Skeletal muscle tissue (tissue), 4 donors: ENCODE results near the gene MOB2. TPM values are rescaled to one million over a fixed set of nuclear protein-coding genes. Genes with fewer than 3 reads are reported as not detected.
A peak's percentile ranks its signal among the peaks of the same experiment; 100 is the strongest.

Experiments
- H3K27ac ChIP-seq: one replicate; pipeline ENCODE4 v1.7.0; 2013; ENCODE audit warnings: mild to moderate bottlenecking, low read depth, low read length, inconsistent platforms
- H3K27me3 ChIP-seq, 3 donors: one replicate each; pipeline ENCODE4 v1.7.0; 2013; ENCODE audit warnings: low read length in 3 of 3; ENCODE audit not compliant: control insufficient read depth in 3 of 3, insufficient read depth in 3 of 3
- H3K36me3 ChIP-seq, 3 donors: one replicate each; pipeline ENCODE4 v1.7.0; 2013; ENCODE audit warnings: low read length in 3 of 3; ENCODE audit not compliant: control insufficient read depth in 3 of 3, insufficient read depth in 3 of 3
- H3K4me1 ChIP-seq, 3 donors: one replicate each; pipeline ENCODE4 v1.7.0; 2013; ENCODE audit warnings: low read length in 3 of 3, mild to moderate bottlenecking in 3 of 3; ENCODE audit not compliant: control insufficient read depth in 3 of 3, insufficient read depth in 3 of 3
- H3K4me3 ChIP-seq, 3 donors: one replicate each; pipeline ENCODE4 v1.7.0; 2013; ENCODE audit warnings: low read length in 3 of 3
- H3K9ac ChIP-seq, 3 donors: one replicate each; pipeline ENCODE4 v1.7.0; 2013; ENCODE audit warnings: low read length in 3 of 3, mild to moderate bottlenecking in 3 of 3, moderate library complexity in 2 of 3, low read depth in 1 of 3
- H3K9me3 ChIP-seq, 3 donors: one replicate each; pipeline ENCODE4 v1.7.0; 2013; ENCODE audit warnings: low read length in 3 of 3; ENCODE audit not compliant: control insufficient read depth in 3 of 3
- total RNA-seq: library from RNA; depleted of rRNA; stranded (reverse); fragments of >200 nt; gene quantifications from one replicate; pipeline ENCODE4 v1.2.3, GENCODE V29; 2014
- donor health status: Osteomylitis.

MOB2 gene, protein sequence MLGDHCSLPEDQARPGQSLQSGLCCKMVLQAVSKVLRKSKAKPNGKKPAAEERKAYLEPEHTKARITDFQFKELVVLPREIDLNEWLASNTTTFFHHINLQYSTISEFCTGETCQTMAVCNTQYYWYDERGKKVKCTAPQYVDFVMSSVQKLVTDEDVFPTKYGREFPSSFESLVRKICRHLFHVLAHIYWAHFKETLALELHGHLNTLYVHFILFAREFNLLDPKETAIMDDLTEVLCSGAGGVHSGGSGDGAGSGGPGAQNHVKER
- total RNA-seq, result 18.3 TPM

DNA sequence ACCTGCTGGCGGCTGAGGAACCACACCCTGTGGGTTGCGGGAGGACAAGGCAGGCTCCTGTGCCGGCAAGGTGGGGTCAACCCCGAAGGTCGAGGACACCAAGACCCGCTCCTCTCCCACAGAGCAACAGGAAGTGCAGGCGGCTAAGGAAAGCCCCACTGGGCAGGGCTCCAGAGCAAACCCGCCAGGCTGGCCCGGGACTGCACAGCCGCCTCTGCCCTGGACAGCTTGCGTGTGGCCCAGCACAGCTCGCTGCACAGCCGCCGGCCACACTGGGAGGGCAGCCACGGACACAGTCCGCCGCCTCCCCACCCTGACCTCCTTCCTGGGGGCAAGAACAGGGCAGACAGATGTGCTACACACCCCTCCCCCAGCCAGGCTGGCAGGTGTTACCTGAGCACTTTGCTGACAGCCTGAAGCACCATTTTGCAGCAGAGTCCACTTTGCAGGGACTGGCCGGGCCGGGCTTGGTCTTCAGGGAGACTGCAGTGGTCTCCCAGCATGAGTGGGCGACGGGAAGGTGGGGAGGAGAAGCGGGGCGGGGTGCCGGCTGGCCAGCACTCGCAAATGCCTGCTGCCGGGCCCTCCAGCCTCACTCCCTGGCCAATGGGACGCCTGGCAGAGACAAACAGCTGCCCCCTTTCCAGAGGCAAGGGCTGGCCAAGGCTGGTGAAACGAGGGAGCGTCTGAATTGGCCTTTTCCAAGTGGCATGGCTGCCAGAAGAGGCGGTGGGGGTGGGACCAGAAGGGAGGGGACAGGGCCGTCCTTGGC is at the start of gene MOB2:
TSS of gene MOB2 (minus strand) at position 726 of the 772 bp plus-strand sequence. CDS start at position 503, 223 bp downstream.
- H3K36me3 ChIP-seq, result no peaks in the 10 kb centered on the region
- no peaks in the 10 kb centered on the region for H3K9me3 ChIP-seq
- peaks cover 59 to 77% (median 74%) of the 10 kb centered on the region in 3 donors for H3K4me1 ChIP-seq

DNA sequence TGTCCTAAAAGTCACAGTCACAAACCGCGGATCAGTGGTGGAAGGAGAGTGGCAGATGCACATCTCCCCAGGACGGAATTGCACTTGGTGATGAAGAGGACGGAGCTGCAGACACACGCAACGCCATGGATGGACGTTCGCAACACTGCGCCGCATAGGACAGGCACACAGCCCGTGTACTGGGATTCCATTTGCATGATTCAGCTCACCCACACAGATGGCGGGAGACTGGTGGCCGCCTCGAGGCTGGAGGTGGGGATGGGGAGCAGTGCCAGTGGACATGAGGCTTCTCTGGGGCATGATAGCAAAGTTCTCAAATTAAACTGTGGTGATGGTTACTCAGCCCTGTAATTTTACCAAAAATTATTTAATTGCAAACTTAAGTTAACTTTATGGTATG is 48.1 kb upstream of the MOB2 start:
- Histone ChIP-seq H3K4me1 (peaks cover 61 to 68% (median 68%) of the 10 kb centered on the region in 3 donors), H3K9me3 (no peaks in the 10 kb centered on the region), H3K9ac (peak overlapping the region in 1 of 3 donors; percentile 57), H3K4me3 (peak overlapping the region in 2 of 3 donors; percentile 19 to 41), H3K27me3 (no peaks in the 10 kb centered on the region), H3K27ac (peak overlapping the region; percentile 58), H3K36me3 (peaks cover 5 to 11% (median 6%) of the 10 kb centered on the region in 3 donors)

More for the DNA sequence above, at the start of gene MOB2:
- Histone ChIP-seq H3K27me3 (no peaks in the 10 kb centered on the region), H3K9ac (peak within 1 kb of the TSS; percentile 13 to 68 (median 32)), H3K27ac (no peak within 1 kb of the TSS), H3K4me3 (peak within 1 kb of the TSS; percentile 14 to 56 (median 25))

DNA sequence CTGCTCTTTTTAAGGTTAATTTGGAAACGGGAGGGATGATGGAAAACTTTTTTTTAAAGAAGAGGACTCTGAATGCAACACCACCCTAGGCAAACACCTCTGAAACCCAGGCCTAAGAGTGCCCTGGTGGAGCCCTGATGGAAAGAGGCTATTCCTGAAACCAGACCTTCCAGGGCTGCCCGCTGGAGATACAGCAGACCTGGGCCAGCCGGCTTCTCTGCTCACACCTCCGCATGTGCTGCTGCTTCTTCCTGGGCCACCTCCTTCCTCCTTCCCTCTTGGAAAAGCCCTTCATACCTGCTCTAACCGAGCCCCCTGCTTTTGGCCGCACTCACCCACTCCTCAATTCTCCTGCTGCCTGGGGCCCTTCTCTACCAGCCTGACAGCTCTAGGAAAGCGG is 47.6 kb upstream of the MOB2 start:
- Histone ChIP-seq H3K27me3 (no peaks in the 10 kb centered on the region), H3K36me3 (peaks cover 5 to 11% (median 6%) of the 10 kb centered on the region in 3 donors), H3K9ac (peak overlapping the region in 1 of 3 donors; percentile 57), H3K4me3 (peak overlapping the region in 1 of 3 donors; percentile 35), H3K9me3 (no peaks in the 10 kb centered on the region), H3K27ac (peak overlapping the region; percentile 58), H3K4me1 (peaks cover 61 to 74% (median 73%) of the 10 kb centered on the region in 3 donors)

DNA sequence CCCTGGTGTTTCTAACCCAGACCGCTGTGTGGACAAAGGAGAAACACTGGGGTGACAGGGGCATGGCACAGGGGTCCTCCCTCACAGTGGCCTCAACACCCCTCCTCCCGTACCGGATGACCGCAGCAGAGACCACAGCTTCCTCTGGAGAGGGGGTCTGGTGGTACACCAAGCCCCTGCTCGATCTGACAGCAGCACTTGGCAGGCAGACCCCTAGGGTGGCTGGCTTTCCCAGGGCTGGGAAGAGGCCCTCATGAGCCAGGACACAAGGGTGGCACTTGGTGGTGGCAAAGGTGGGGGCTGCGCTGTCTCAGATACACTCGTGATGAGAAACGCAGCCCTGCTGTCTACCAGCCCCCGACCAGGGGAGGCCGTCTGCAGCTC is 46.8 kb upstream of the MOB2 start:
- Histone ChIP-seq H3K36me3 (peaks cover 5 to 11% (median 6%) of the 10 kb centered on the region in 3 donors), H3K27me3 (no peaks in the 10 kb centered on the region), H3K4me3 (no peak overlapping the region), H3K9me3 (no peaks in the 10 kb centered on the region), H3K9ac (peak overlapping the region; percentile 10 to 83 (median 17)), H3K27ac (peak overlapping the region; percentile 81), H3K4me1 (peaks cover 67 to 82% (median 82%) of the 10 kb centered on the region in 3 donors)

DNA sequence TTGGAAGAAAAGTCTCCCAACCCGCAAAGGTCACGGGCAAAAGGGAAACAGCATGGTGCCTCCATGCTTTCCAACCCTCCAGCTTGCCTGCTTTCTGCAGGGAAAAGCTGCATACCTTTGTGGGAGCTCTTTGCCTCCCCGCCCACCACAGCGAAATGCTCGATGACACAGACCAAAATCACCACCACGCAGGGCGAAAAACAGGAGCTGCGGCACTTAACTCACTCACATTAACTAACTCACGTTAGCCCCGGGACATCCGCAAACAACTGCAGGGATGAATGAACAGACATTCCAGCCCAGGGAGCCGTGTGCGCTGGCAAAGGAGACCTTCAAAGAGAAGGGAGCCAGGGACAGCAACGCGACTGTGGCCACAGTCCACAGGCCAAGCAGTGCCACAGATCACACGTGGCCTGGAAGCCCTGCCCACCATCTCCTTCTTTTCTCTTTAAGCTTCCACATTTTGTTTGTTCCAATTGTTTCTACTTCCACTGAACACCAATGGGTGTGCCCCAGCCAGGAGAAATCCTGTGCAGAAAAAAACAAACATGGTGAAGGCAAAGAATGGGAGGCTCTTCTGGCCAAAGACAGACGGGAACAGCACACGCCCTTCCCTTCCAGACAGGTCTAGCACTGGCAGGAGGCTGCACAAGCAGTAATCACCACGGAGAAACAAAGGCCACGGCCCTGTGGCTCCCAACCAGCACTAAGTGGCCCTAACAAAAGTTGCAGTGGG is 46.2 kb upstream of the MOB2 start:
- H3K27ac ChIP-seq, result peak overlapping the region; percentile 81
- H3K27me3 ChIP-seq, result no peaks in the 10 kb centered on the region
- peak overlapping the region; percentile 17 to 83 (median 65) for H3K9ac ChIP-seq
- no peaks in the 10 kb centered on the region for H3K9me3 ChIP-seq
- peaks cover 5 to 11% (median 6%) of the 10 kb centered on the region in 3 donors for H3K36me3 ChIP-seq
- H3K4me3 ChIP-seq, result peak overlapping the region; percentile 8 to 65 (median 38)
- peaks cover 68 to 86% (median 86%) of the 10 kb centered on the region in 3 donors for H3K4me1 ChIP-seq

DNA sequence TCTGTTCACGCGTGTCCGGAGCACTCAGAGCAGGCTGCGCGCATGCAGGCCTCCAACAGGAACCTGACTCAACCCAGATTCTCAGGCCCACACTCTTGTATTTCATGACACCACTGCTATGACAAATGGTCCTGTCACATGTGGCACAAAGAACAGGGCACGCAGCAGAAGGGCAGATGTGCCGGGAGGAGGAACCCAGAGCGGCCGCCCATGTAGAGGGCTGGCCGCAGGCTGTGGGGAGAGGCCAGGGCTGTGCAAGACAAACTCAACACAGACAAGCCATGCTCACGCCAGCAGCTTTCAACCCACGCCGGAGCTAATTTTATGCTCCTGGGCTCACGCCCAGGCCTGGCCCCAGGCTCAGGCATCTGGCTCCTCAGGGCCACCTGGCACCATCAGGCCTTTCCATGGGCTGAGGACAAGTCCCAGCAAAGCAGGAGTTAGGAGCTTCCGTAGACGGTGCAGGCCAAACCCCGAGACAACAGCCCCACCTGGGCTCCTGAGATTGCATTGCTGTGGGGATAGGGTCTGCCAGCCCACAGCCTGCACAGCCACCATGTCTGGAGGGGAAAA is 45.5 kb upstream of the MOB2 start:
- peaks cover 5 to 9% (median 6%) of the 10 kb centered on the region in 3 donors for H3K36me3 ChIP-seq
- no peaks in the 10 kb centered on the region for H3K9me3 ChIP-seq
- H3K4me1 ChIP-seq, result peaks cover 65 to 84% (median 84%) of the 10 kb centered on the region in 3 donors
- H3K9ac ChIP-seq, result peak overlapping the region; percentile 34 to 83 (median 65)
- peak overlapping the region; percentile 81 for H3K27ac ChIP-seq
- peak overlapping the region; percentile 33 to 65 (median 38) for H3K4me3 ChIP-seq
- H3K27me3 ChIP-seq, result no peaks in the 10 kb centered on the region

DNA sequence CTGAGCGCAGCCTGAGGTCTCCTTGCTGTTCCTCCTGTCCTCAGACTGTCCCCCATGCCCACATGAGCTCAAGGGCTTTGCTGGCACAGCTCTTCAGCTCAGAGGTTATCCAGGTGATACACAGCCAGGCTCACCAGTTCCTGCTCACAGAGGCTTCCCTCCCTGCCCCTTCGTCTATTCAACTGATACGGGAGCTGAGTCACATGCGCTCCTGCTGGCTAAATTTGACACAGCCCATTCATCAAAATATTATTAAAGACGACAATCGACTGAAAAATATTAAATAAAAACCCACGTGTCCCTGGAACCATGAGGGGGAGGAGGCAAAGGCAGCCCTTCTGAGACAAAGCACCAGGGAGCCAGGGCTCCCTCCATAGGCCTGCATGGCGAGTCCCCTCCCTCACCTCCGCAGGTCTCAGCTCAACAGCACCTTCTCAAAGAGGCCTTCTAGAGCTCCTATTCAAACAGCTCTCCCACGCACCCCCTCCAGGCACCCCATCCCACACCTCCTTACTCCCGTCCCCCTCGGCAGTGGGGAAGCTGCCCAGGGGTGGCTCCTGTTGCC is 45.0 kb upstream of the MOB2 start:
- Histone ChIP-seq H3K4me3 (peak overlapping the region; percentile 10 to 58 (median 33)), H3K9ac (peak overlapping the region; percentile 34 to 83 (median 65)), H3K27me3 (no peaks in the 10 kb centered on the region), H3K9me3 (no peaks in the 10 kb centered on the region), H3K36me3 (peaks cover 5 to 7% (median 6%) of the 10 kb centered on the region in 3 donors), H3K27ac (peak overlapping the region; percentile 81), H3K4me1 (peaks cover 65 to 89% (median 86%) of the 10 kb centered on the region in 3 donors)

DNA sequence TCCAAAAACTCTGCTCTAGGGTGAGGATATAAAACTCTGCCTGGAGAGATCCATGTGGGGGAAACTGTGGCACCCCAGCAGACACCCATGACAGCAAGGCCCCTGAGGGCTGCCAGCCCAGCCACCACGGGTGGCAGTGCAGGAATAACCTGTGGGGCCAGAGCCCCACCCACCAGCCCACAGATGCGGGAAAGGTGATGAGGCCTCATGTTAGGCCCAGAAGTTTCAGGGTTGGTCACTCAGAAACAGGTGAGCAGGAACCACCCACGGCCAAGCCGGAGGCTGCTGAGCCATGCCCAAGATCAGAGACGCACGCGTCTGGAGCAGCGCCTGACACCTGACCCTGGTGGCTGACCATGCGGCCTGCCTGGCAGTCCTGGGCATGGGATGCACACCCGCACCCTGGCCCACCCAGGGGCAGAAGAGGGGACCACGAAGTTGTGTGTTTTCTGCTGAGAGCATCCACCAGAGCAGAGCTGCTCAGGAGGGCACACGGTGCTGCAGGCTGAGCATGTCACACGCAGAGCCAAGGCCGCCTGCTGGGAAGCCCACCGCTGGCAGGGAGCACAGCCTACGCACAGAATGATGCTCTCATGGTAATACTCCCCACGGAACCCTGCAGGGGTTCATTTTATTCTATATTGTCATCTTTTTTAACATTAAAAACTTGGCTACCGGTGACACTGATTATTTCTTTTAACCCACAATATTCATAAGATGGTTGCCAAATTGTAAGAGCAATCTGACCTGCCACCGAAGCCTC is 44.3 kb upstream of the MOB2 start:
- no peaks in the 10 kb centered on the region for H3K9me3 ChIP-seq
- H3K27ac ChIP-seq, result peak overlapping the region; percentile 81
- H3K27me3 ChIP-seq, result no peaks in the 10 kb centered on the region
- H3K4me1 ChIP-seq, result peaks cover 65 to 92% (median 89%) of the 10 kb centered on the region in 3 donors
- peak overlapping the region in 2 of 3 donors; percentile 43 to 58 for H3K4me3 ChIP-seq
- H3K9ac ChIP-seq, result peak overlapping the region; percentile 57 to 83 (median 62)
- H3K36me3 ChIP-seq, result peaks cover 3 to 7% (median 5%) of the 10 kb centered on the region in 3 donors
